GM15510 (cell line): Measurements from ENCODE around the gene SAP30.

ENCODE experiments used
- POLR2A ChIP-seq: IDR thresholded peaks from 3 replicates; pipeline ENCODE4 v1.6.1; 2011; ENCODE audit warnings: borderline replicate concordance; ENCODE audit not compliant: insufficient read length; ENCODE audit errors: extremely low read depth

Gene SAP30

GRCh38 chr4:173370477-173371291, at the start of gene SAP30:
Gene SAP30, plus strand, starts transcription at chr4:173370954. Its CDS starts 229 bp downstream, at chr4:173371183.
- TF ChIP-seq POLR2A: peak; percentile 99

- TF ChIP-seq POLR2A: no peak
Measured at GRCh38 chr4:173325007-173325736, 45.6 kb upstream of the SAP30 start.

GRCh38 chr4:173328236-173328901, 42.4 kb upstream of the SAP30 start:
- no peak for TF ChIP-seq POLR2A

GRCh38 chr4:173330590-173330989, 40.2 kb upstream of the SAP30 start:
- TF ChIP-seq POLR2A: no peak

- no peak for TF ChIP-seq POLR2A
Measured at GRCh38 chr4:173332021-173332487, 38.7 kb upstream of the SAP30 start.

GRCh38 chr4:173332963-173333657, 37.6 kb upstream of the SAP30 start:
- TF ChIP-seq POLR2A: no peak

- TF ChIP-seq POLR2A: no peak
Measured at GRCh38 chr4:173333658-173334084, 37.1 kb upstream of the SAP30 start.

- TF ChIP-seq POLR2A: peak; percentile 98
Measured at GRCh38 chr4:173334085-173334890, 36.5 kb upstream of the SAP30 start, which contains the start of gene HMGB2. Gene HMGB2, minus strand, starts transcription at chr4:173334358. Its CDS starts 709 bp downstream, at chr4:173333649.

- TF ChIP-seq POLR2A: peak; percentile 72
Measured at GRCh38 chr4:173334891-173335752, 35.6 kb upstream of the SAP30 start.

GRCh38 chr4:173337463-173337862, 33.3 kb upstream of the SAP30 start:
- no peak for TF ChIP-seq POLR2A

GRCh38 chr4:173343832-173344397, 26.8 kb upstream of the SAP30 start:
- no peak for TF ChIP-seq POLR2A

GRCh38 chr4:173345648-173346047, 25.1 kb upstream of the SAP30 start:
- TF ChIP-seq POLR2A: no peak
